Progenitor cell of endocrine pancreas (in vitro differentiated cells): ENCODE measurements around the gene MS4A3. TPM values are rescaled to one million over a fixed set of nuclear protein-coding genes. Genes with fewer than 3 reads are reported as not detected.
A peak's percentile ranks its signal among the peaks of the same experiment; 100 is the strongest.
"Not testable (repeated sequence)": the region's sequence is repeated elsewhere in the genome, so short reads cannot be mapped to it uniquely, and the experiment has no call there.

Source experiments
- DNase-seq: peaks from one replicate; pipeline ENCODE4 v3.0.0; 2021; ENCODE audit warnings: low spot score; ENCODE audit not compliant: unreplicated experiment
- H3K27ac Mint-ChIP-seq: 2 replicates; pipeline ENCODE4 v1.8.0; 2021; ENCODE audit warnings: mild to moderate bottlenecking, moderate library complexity, mixed read lengths
- H3K27me3 Mint-ChIP-seq: 2 replicates; pipeline ENCODE4 v1.8.0; 2021; ENCODE audit warnings: mixed read lengths
- H3K36me3 Mint-ChIP-seq: 2 replicates; pipeline ENCODE4 v1.8.0; 2022; ENCODE audit warnings: mixed read lengths; ENCODE audit not compliant: insufficient read depth
- H3K4me1 Mint-ChIP-seq: 2 replicates; pipeline ENCODE4 v1.8.0; 2021; ENCODE audit warnings: low read depth, mixed read lengths
- H3K4me3 Mint-ChIP-seq: 2 replicates; pipeline ENCODE4 v1.8.0; 2021; ENCODE audit warnings: low read depth, mild to moderate bottlenecking, moderate library complexity, mixed read lengths
- H3K9me3 Mint-ChIP-seq: 2 replicates; pipeline ENCODE4 v1.8.0; 2021; ENCODE audit warnings: low read depth, mixed read lengths
- total RNA-seq: library from RNA; stranded (reverse); gene quantifications from 2 replicates; pipeline ENCODE4 v1.2.1, GENCODE V29; 2021
- TF ChIP-seq, protein P1 (sequence below): fragments of 200-600 bp; sonication (generic); IDR thresholded peaks from one replicate; pipeline ENCODE4 v1.5.0; 2021; ENCODE audit warnings: antibody characterized with exemption, mild to moderate bottlenecking; ENCODE audit not compliant: unreplicated experiment

Gene MS4A3
- total RNA-seq, 1 donor from 2014 or later: not detected

DNA sequence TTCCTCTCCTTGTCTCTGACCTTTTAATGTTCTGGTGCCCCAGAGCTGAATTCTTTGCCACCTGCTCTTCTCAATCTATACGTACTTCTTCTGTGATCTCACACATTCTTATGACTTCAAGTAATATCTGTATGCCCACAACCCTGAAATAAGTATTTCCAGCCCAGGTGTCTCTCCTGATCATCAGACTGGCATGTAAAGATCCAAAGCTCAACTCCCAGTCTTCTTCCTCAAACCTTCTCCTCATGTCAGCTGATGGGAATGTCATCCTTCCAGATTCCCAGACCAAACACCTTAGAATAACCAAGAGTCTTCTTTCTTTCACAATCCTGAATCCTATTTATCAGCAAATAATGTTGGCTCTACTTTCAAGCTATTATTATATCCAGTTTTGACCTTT is 9.3 kb downstream of the MS4A3 start:
- TF ChIP-seq, protein P1, sequence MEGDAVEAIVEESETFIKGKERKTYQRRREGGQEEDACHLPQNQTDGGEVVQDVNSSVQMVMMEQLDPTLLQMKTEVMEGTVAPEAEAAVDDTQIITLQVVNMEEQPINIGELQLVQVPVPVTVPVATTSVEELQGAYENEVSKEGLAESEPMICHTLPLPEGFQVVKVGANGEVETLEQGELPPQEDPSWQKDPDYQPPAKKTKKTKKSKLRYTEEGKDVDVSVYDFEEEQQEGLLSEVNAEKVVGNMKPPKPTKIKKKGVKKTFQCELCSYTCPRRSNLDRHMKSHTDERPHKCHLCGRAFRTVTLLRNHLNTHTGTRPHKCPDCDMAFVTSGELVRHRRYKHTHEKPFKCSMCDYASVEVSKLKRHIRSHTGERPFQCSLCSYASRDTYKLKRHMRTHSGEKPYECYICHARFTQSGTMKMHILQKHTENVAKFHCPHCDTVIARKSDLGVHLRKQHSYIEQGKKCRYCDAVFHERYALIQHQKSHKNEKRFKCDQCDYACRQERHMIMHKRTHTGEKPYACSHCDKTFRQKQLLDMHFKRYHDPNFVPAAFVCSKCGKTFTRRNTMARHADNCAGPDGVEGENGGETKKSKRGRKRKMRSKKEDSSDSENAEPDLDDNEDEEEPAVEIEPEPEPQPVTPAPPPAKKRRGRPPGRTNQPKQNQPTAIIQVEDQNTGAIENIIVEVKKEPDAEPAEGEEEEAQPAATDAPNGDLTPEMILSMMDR: no peak
- Mint-ChIP-seq H3K9me3 (no peaks in the 10 kb centered on the region), H3K4me1 (peaks cover 3% of the 10 kb centered on the region), H3K36me3 (no peaks in the 10 kb centered on the region), H3K27me3 (no peaks in the 10 kb centered on the region), H3K4me3 (no peak overlapping the region), H3K27ac (no peak overlapping the region)
- DNase-seq: no peak

DNA sequence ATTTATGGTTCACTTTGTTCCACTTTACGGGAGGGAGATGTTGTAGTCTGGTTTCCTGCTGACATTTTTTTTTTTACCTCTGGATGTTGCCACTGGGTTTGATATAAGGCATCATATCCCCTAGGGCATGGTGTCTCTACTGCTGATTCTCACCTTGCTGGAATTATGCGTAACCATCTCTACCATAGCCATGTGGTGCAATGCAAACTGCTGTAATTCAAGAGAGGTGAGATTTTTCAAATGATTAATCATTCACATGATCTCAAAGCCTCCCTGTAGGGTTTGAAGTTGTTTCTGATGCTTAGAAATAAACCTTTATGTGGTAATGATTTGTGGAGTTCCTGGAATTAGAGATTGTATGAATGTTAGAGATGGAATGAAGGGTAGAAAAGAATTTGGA is 13.0 kb downstream of the MS4A3 start:
- no peak for DNase-seq
- Mint-ChIP-seq H3K4me3 (no peak overlapping the region), H3K27me3 (no peaks in the 10 kb centered on the region), H3K36me3 (no peaks in the 10 kb centered on the region), H3K4me1 (peaks cover 14% of the 10 kb centered on the region), H3K27ac (no peak overlapping the region), H3K9me3 (no peaks in the 10 kb centered on the region)
- TF ChIP-seq, protein P1: no peak

DNA sequence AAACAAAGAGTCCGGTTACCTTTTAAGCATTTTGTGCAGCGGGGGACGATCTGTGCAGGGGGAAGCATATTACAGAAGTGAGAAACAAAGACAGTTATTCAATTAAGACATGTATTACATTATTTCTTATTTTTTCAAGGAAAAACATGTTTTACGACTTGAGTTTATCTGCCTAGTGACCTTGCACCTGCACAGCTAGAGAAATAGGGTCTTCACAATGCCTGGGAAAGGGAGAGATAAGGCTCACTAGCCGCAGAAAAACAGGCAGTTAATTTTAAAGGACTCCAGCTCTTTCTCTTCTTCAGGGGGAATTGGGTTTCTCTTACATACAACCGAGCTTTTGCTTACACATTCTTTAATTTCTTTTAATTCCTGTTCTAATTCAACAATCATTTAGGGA is 15.2 kb downstream of the MS4A3 start:
- not testable (repeated sequence) for DNase-seq, H3K36me3 Mint-ChIP-seq, H3K27me3 Mint-ChIP-seq, H3K27ac Mint-ChIP-seq, H3K4me3 Mint-ChIP-seq, H3K9me3 Mint-ChIP-seq
- H3K4me1 Mint-ChIP-seq: peaks cover 14% of the 10 kb centered on the region

DNA sequence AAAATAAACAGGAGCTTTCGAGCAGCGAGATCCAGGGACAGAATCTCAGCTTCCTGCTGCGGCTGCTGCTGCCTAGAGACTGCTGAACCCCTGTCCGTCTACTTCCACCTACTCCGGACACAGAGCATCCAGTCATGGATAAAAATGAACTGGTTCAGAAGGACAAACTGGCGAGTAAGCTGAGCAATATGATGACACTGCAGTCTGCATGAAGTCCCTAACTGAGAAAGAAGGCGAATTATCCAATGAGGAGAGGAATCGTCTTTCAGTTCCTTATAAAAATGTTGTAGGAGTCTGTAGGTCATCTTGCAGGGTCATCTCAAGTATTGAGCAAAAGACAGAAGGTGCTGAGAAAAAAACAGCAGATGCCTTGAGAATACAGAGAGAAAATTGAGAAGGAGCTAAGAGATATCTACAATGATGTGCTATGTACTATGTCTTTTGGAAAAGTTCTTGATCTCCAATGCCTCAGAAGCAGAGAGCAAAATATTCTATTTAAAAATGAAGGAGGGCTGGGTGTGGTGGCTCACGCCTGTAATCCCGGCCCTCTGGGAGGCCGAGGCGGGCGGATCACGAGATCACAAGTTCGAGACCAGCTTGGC is 20.9 kb downstream of the MS4A3 start:
- Mint-ChIP-seq H3K4me3 (no peak overlapping the region), H3K36me3 (no peaks in the 10 kb centered on the region), H3K27me3 (no peaks in the 10 kb centered on the region), H3K4me1 (no peaks in the 10 kb centered on the region), H3K27ac (peak overlapping the region; percentile 38), H3K9me3 (peaks cover 3% of the 10 kb centered on the region)
- DNase-seq: no peak
- TF ChIP-seq, protein P1: no peak

DNA sequence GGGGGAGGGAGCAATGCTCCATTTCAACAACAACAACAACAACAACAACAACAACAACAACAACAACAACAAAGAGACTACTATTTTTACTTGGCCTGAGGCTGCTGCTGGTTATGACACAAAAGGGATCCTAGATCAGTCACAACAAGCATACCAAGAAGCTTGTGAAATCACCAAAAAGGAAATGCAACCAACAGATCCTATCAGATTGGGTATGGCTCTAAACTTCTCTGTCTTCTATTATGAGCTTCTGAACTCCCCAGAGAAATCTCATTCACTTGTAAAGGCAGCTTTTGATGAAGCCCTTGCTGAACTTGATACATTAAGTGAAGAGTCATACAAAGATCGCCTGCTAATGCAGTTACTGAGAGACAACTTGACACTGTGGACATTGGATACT is 21.5 kb downstream of the MS4A3 start:
- TF ChIP-seq, protein P1: no peak
- no peak overlapping the region for H3K4me3 Mint-ChIP-seq
- H3K36me3 Mint-ChIP-seq: no peaks in the 10 kb centered on the region
- H3K27ac Mint-ChIP-seq: peak overlapping the region; percentile 38
- no peaks in the 10 kb centered on the region for H3K4me1 Mint-ChIP-seq
- H3K27me3 Mint-ChIP-seq: no peaks in the 10 kb centered on the region
- DNase-seq: no peak
- peaks cover 3% of the 10 kb centered on the region for H3K9me3 Mint-ChIP-seq

DNA sequence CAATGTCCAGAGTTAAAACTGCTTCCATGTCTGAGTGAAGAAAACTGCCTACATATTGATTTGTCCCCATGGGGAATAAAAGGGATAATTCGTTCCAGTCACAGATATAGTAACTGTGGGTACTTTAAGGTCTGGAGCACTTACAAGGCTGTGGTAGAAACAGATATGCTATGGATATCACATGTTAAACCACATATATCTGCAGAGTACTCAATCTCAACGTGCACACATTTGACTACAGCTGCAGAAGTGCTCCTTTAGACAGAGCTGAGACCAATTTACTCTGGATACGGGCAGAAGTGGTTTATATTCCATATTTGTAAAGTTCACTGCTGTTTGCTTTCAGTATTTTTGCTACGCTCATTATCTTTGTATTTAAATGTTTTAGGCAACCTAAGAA is 22.3 kb downstream of the MS4A3 start:
- Mint-ChIP-seq H3K36me3 (no peaks in the 10 kb centered on the region), H3K27ac (no peak overlapping the region), H3K4me1 (no peaks in the 10 kb centered on the region), H3K4me3 (no peak overlapping the region), H3K9me3 (peaks cover 3% of the 10 kb centered on the region), H3K27me3 (no peaks in the 10 kb centered on the region)
- TF ChIP-seq, protein P1: no peak
- no peak for DNase-seq
